OCI-LY7 (cell line): ENCODE results near the gene S100A1.

ENCODE experiments used
- CTCF ChIP-seq: fragments of 200-600 bp; sonication (generic); conservative IDR thresholded peaks from 2 replicates; pipeline ENCODE4 v1.5.1; 2014; ENCODE audit warnings: mild to moderate bottlenecking, antibody characterized with exemption, low read length, moderate library complexity, mixed read lengths
- EZH2phosphoT487 ChIP-seq: fragments of 200-600 bp; sonication (generic); IDR thresholded peaks from 2 replicates; pipeline ENCODE4 v1.6.1; 2018; ENCODE audit warnings: low read depth, borderline replicate concordance, mild to moderate bottlenecking, mixed run types, antibody characterized with exemption, low read length, moderate library complexity, mixed read lengths

DNA sequence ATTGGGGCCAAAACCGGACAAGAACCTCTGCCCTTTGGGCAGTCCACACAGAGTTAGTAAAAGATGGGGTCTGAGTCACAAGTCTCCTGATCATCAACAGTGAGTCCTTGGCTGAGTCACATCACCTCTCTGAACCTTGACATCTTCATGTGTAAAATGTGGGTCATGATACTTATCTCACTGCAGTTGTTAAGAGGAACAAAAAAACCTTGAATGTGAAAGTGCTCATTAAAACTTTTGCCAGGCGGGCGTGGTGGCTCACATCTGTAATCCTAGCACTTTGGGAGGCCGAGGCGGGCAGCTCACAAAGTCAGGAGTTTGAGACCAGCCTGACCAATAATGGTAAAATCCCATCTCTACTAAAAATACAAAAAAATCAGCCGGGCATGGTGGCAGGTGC is 31.0 kb upstream of the S100A1 start:
- no peak for TF ChIP-seq CTCF
- TF ChIP-seq EZH2phosphoT487: no peak
